HG02623 (cell line): ENCODE measurements around the gene ITPR1.
A peak's percentile ranks its signal among the peaks of the same experiment; 100 is the strongest.

Experiments used
- ATAC-seq: cut with Tn5 transposase; IDR thresholded peaks from one replicate; pipeline ENCODE4 v1.9.1; 2021; ENCODE audit warnings: moderate library complexity; ENCODE audit not compliant: unreplicated experiment

ITPR1 gene

GRCh38 chr3:4837374-4837930 lies 344.3 kb downstream of the ITPR1 start:
- ATAC-seq, result no peak

- peak; percentile 49 for ATAC-seq
Measured at GRCh38 chr3:4838621-4839022, 345.5 kb downstream of the ITPR1 start.

GRCh38 chr3:4839278-4839677 lies 346.1 kb downstream of the ITPR1 start:
- ATAC-seq, result no peak

- ATAC-seq, result no peak
Measured at GRCh38 chr3:4841225-4841624, 348.1 kb downstream of the ITPR1 start.

GRCh38 chr3:4841776-4842440 lies 348.8 kb downstream of the ITPR1 start:
- ATAC-seq, result no peak

GRCh38 chr3:4843619-4844018 lies 350.5 kb downstream of the ITPR1 start:
- no peak for ATAC-seq

- ATAC-seq, result peak; percentile 71
Measured at GRCh38 chr3:4845882-4846281, 352.7 kb downstream of the ITPR1 start.

GRCh38 chr3:4846543-4846942 lies 353.4 kb downstream of the ITPR1 start:
- no peak for ATAC-seq

- no peak for ATAC-seq
Measured at GRCh38 chr3:4848176-4848825, 355.2 kb downstream of the ITPR1 start.

GRCh38 chr3:4849136-4849535 lies 356.0 kb downstream of the ITPR1 start:
- no peak for ATAC-seq

GRCh38 chr3:4849739-4850138 lies 356.6 kb downstream of the ITPR1 start:
- ATAC-seq, result no peak

- ATAC-seq, result peak; percentile 39
Measured at GRCh38 chr3:4850211-4850927, 357.2 kb downstream of the ITPR1 start.

GRCh38 chr3:4850928-4851265 lies 357.7 kb downstream of the ITPR1 start:
- ATAC-seq, result peak; percentile 41

GRCh38 chr3:4852780-4853748 lies 359.9 kb downstream of the ITPR1 start:
- ATAC-seq, result no peak

- ATAC-seq, result no peak
Measured at GRCh38 chr3:4853749-4854140, 360.6 kb downstream of the ITPR1 start.

- ATAC-seq, result no peak
Measured at GRCh38 chr3:4855676-4856075, 362.5 kb downstream of the ITPR1 start.

GRCh38 chr3:4856136-4856535 lies 363.0 kb downstream of the ITPR1 start:
- ATAC-seq, result peak; percentile 76

GRCh38 chr3:4856564-4856963 lies 363.4 kb downstream of the ITPR1 start:
- ATAC-seq, result no peak

- no peak for ATAC-seq
Measured at GRCh38 chr3:4856986-4857385, 363.8 kb downstream of the ITPR1 start.

- no peak for ATAC-seq
Measured at GRCh38 chr3:4859788-4860187, 366.6 kb downstream of the ITPR1 start.

GRCh38 chr3:4862973-4863372 lies 369.8 kb downstream of the ITPR1 start:
- ATAC-seq, result no peak
